ENCODE results near the gene NR1D1. TPM values are rescaled to one million over a fixed set of nuclear protein-coding genes. Genes with fewer than 3 reads are reported as not detected.
"Not testable (repeated sequence)": the region's sequence is repeated elsewhere in the genome, so short reads cannot be mapped to it uniquely, and the experiment has no call there.

Gene NR1D1
- polyA plus RNA-seq (2012; ENCODE audit: insufficient read depth, insufficient read length, low read depth): 24.5 TPM

DNA sequence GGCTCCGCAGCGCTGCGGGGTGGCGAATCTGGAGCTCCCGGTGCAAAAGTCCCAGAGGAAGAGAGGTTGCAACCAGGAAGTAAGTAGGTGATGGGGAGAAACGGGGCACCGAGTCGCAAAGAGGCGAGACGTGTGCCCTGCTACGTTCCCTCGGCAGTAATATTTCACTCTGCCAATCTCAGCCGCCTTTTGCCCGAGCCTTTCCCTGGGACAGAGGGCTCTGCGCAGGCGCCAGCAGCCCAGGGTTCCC, at the start of gene NR1D1:
Gene NR1D1 (minus strand): TSS at position 171 of the 250 bp plus-strand sequence. CDS start 495 bp downstream, outside the sequence.
- H3K9me3 ChIP-seq: peaks cover 6% of the 10 kb centered on the region; the same call in 1 of the 2 replicates
- H3K4me1 ChIP-seq: peaks cover 10% of the 10 kb centered on the region
- TF ChIP-seq, protein P1, sequence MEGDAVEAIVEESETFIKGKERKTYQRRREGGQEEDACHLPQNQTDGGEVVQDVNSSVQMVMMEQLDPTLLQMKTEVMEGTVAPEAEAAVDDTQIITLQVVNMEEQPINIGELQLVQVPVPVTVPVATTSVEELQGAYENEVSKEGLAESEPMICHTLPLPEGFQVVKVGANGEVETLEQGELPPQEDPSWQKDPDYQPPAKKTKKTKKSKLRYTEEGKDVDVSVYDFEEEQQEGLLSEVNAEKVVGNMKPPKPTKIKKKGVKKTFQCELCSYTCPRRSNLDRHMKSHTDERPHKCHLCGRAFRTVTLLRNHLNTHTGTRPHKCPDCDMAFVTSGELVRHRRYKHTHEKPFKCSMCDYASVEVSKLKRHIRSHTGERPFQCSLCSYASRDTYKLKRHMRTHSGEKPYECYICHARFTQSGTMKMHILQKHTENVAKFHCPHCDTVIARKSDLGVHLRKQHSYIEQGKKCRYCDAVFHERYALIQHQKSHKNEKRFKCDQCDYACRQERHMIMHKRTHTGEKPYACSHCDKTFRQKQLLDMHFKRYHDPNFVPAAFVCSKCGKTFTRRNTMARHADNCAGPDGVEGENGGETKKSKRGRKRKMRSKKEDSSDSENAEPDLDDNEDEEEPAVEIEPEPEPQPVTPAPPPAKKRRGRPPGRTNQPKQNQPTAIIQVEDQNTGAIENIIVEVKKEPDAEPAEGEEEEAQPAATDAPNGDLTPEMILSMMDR (IDR thresholded peaks at IDR 0.05; ENCODE audit: low read depth, low read length): no peak
- peaks cover 21% of the 10 kb centered on the region for H3K36me3 ChIP-seq
- peak within 1 kb of the TSS; percentile 63 for H3K4me3 ChIP-seq (ENCODE audit: low read depth, low read length)
- H3K27me3 ChIP-seq: no peaks in the 10 kb centered on the region
- DNase-seq: no peak

DNA sequence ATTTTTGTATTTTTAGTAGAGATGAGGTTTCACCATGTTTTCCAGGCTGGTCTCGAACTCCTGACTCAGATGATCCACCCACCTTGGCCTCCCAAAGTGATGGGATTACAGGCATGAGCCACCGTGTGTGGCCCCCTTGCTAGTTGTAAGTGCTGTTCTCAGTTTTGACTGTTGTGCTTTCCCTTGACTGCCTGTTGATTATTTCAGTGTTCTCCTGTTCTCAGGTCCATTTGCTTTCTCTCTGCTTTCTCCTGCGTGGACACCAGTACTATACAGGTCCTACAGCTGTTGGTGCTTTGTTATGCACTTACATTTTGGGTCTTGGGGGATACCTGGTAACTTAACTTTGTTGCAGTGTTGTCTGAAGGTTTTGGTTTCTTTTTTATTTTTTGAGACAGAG, 48.1 kb upstream of the NR1D1 start:
- Histone ChIP-seq H3K27me3 (no peaks in the 10 kb centered on the region), H3K4me3 (ENCODE audit: low read depth, low read length) (no peak overlapping the region), H3K9me3 (no peaks in the 10 kb centered on the region), H3K4me1 (no peaks in the 10 kb centered on the region), H3K36me3 (peaks cover 76% of the 10 kb centered on the region)
- TF ChIP-seq, protein P1 (IDR thresholded peaks at IDR 0.05; ENCODE audit: low read depth, low read length): no peak
- no peak for DNase-seq

DNA sequence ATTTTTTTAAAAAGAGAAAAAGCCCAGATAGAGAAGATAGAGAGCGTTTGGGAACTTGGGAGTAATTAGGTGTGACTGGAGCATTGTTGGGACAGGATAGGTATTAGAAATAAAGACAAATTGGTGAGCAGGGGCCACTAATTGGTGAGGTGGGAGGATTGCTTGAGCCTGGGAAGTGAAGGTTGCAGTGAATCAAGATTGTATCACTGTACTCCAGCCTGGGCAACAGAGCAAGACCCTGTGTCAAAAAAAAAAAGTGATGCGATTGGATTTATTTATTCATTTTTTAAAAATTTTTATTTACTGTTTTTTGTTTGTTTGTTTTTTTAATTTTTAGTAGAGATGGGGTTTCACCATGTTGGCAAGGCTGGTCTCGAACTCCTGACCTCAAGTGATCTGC, 45.1 kb upstream of the NR1D1 start:
- peaks cover 3% of the 10 kb centered on the region; the same call in 1 of the 2 replicates for H3K4me1 ChIP-seq
- H3K36me3 ChIP-seq: peaks cover 67% of the 10 kb centered on the region
- no peaks in the 10 kb centered on the region for H3K27me3 ChIP-seq
- H3K4me3 ChIP-seq (ENCODE audit: low read depth, low read length): no peak overlapping the region
- no peak for DNase-seq
- H3K9me3 ChIP-seq: no peaks in the 10 kb centered on the region
- TF ChIP-seq, protein P1 (IDR thresholded peaks at IDR 0.05; ENCODE audit: low read depth, low read length): no peak

DNA sequence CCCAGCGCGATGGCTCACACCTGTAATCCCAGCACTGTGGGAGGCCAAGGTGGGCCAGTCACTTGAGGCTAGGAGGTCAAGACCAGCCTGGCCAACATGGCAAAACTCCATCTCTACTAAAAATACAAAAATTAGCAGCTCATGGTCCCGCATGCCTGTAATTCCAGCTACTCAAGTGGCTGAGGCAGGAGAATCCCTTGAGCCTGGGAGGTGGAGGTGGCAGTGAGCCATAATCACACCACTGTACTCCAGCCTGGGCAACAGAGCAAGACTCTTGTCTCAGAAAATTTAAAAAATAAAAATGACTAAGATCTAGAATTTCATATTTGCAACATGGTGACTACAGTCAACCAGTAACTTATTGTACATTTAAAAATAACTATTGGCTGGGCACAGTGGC, 42.8 kb upstream of the NR1D1 start:
- not testable (repeated sequence) for DNase-seq; H3K4me3 ChIP-seq (ENCODE audit: low read depth, low read length); H3K9me3 ChIP-seq; H3K27me3 ChIP-seq; H3K4me1 ChIP-seq
- H3K36me3 ChIP-seq: peaks cover 44% of the 10 kb centered on the region

DNA sequence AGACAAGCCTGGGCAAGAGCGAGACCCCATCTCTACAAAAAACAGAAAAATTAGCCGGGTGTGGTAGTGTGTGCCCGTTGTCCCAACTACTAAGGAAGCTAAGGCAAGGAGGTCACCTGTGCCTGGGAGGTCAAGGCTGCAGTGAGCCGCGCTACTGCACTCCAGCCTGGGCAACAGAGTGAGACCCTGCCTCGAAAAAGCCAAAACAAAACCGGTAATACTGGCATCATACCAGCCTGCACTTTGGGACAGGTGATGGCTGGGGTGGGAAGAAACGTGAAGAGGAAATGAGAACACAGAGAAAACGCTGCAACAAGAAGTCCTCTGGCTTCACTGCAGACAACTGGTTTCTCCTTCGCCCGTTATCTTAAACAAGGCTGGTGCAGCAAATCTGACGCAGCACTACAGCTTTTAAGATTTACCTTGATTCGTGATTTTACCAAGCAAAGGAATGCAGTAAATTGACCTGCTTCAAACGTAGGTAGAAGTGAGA, 39.2 kb upstream of the NR1D1 start:
- Histone ChIP-seq H3K4me3 (ENCODE audit: low read depth, low read length) (peak overlapping the region; percentile 92), H3K27me3 (no peaks in the 10 kb centered on the region), H3K4me1 (peaks cover 3% of the 10 kb centered on the region; the same call in 1 of the 2 replicates), H3K9me3 (no peaks in the 10 kb centered on the region), H3K36me3 (peaks cover 36% of the 10 kb centered on the region)
- TF ChIP-seq, protein P1 (IDR thresholded peaks at IDR 0.05; ENCODE audit: low read depth, low read length): no peak
- no peak for DNase-seq

DNA sequence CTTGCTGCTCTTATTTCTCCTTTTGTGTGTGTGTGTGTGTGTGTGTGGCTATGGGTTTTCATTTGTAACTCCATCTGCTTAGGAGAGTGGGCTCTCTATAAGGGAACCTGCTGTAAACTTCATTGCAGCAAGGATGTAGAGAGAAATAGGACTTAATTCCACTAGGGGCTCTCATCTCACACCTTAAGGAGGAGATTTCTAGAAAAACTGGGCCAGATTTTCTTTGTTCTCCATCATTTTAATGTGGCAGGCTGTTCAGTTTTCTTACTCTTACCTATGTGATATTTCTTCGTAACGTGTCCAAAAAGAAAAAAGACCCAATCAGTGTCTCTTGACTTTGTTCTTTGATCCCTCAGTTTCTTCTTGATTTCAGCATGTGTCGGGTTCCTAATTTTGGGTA, 35.4 kb upstream of the NR1D1 start:
- no peak overlapping the region for H3K4me3 ChIP-seq (ENCODE audit: low read depth, low read length)
- peaks cover 59% of the 10 kb centered on the region for H3K36me3 ChIP-seq
- DNase-seq: no peak
- no peaks in the 10 kb centered on the region for H3K4me1 ChIP-seq
- H3K27me3 ChIP-seq: no peaks in the 10 kb centered on the region
- no peaks in the 10 kb centered on the region for H3K9me3 ChIP-seq
- TF ChIP-seq, protein P1 (IDR thresholded peaks at IDR 0.05; ENCODE audit: low read depth, low read length): no peak

DNA sequence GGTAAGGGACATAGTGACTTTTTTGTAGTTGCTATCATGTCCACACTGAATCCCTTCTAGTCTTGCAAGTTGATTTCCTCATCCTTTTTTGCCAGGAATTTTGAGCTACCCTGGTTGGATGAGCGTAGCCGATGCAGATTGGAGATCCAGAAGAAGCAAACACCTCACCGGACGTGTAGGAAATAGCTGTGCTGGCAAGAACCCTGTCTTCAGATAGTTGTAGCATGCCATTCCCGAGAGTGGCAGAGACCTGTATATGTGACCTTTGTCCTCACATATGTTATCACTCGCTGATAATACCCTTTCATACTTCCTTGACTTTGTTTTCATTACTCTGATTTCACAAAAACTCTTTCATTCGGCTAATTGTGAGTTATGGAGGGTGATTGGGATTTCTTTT, 33.8 kb upstream of the NR1D1 start:
- DNase-seq: no peak
- TF ChIP-seq, protein P1 (IDR thresholded peaks at IDR 0.05; ENCODE audit: low read depth, low read length): no peak
- Histone ChIP-seq H3K4me3 (ENCODE audit: low read depth, low read length) (no peak overlapping the region), H3K9me3 (no peaks in the 10 kb centered on the region), H3K36me3 (peaks cover 75% of the 10 kb centered on the region), H3K4me1 (no peaks in the 10 kb centered on the region), H3K27me3 (no peaks in the 10 kb centered on the region)
